ENCODE data around the gene SORCS2.

SORCS2 gene

GRCh38 chr4:7648544-7649395 is 456.4 kb downstream of the SORCS2 start:
- DNase-seq = no peak

- no peak for DNase-seq
Measured at GRCh38 chr4:7649411-7649740, 457.0 kb downstream of the SORCS2 start.

GRCh38 chr4:7649741-7650531 is 457.6 kb downstream of the SORCS2 start:
- DNase-seq = no peak

DNA sequence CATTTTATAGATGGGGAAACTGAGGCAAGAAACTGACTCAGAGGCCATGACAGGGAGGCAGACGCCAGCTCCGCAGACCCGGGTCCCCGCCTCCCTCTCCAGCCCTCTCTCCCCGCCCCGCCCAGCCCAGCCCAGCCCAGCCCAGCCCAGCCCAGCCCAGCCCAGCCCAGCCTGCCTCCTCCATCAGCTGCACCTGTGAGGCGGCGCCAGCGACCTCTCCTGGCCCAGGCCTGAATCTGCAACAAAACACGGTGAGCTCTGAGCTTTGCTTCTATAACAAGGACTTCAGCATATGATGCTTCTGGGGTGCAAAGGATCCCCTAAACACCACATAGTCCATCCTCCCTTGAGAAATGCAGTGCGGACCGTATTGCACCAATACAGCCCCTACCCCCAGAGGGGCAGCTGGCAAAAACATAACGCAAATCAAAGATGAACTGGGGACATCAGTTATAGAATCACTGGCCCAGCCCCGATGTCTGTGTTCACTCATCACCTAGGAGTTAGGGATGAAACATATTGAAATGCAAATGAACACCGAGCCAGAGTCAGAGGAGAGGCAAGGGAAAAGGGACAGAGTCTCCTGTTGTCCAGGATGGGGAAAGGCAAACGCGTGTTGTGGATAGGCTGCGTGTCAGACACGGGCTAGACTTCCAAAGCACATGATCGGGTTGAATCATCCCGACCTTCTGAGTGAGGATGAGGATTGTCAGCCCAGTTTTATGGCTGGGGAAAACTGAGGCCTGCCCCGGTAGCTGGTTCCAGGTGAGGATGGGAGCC is 458.5 kb downstream of the SORCS2 start:
- DNase-seq = peak in 1 of 2 experiments; percentile 41

GRCh38 chr4:7651461-7651921 is 459.2 kb downstream of the SORCS2 start:
- DNase-seq = peak; percentile 21 to 47

- no peak for DNase-seq
Measured at GRCh38 chr4:7652006-7652405, 459.7 kb downstream of the SORCS2 start.

- DNase-seq = no peak
Measured at GRCh38 chr4:7652451-7652881, 460.1 kb downstream of the SORCS2 start.

DNA sequence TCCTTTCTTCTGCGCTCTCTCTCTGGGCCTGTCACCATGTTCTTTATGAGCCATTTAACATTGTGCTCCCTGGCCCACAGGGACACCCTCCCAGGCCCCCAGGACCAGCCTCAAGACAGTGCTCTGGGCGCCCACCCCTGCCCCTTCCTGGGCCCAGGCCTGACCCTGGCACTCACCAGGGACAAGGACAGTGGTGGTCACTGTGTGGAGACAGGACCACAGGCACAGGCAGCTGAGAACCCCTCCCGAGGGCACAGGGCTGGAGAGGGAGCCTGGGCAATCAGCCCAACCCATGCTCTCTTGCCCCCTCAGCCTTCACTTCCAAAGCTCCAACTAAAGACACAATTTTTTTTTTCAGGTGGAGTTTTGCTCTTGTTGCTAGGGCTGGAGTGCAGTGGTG is 460.6 kb downstream of the SORCS2 start:
- DNase-seq = no peak

- DNase-seq = no peak
Measured at GRCh38 chr4:7653510-7654369, 461.4 kb downstream of the SORCS2 start.

DNA sequence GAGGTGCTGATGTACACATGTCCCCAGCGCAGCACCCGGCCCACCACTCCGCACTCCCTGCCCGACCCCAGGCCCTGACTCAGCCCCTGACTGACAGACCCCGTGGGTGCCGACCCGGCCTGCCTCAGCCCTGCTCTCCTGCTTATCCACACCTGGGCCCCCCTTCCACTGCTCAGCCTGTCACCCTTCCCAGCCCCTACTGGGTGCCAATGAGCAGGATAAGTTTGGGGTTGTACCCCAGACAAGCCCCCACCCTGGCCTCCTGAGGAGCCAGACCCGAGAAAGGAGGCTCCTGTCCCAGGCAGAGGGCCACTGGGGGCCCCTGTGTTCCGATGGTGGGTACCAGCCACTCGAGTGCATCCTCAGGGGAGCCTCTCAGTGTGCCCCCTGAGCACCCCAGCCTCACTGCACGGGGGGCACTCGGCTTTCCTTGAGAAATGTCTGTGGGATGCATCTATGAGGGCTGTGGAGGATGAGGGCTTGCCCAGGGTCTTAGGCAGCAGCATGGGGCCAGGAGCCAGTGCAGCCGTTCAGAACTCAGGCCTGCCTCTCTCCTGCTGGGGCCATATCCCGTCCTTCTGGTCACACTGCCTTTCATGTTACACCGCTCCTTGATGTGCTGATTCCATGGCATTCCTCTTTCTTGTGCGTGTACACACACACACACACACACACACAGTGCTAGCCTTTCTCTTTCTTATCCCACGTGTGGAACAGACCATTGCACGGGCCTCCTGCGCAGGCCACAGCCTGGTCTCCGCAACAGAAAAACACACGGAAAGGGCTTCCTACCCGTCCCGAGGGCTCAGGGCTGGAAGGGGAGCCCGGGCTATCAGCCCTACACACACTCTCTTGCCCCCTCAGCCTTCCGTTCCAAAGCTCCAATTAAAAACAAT is 462.5 kb downstream of the SORCS2 start:
- DNase-seq = no peak

- no peak for DNase-seq
Measured at GRCh38 chr4:7655511-7656243, 463.3 kb downstream of the SORCS2 start.

DNA sequence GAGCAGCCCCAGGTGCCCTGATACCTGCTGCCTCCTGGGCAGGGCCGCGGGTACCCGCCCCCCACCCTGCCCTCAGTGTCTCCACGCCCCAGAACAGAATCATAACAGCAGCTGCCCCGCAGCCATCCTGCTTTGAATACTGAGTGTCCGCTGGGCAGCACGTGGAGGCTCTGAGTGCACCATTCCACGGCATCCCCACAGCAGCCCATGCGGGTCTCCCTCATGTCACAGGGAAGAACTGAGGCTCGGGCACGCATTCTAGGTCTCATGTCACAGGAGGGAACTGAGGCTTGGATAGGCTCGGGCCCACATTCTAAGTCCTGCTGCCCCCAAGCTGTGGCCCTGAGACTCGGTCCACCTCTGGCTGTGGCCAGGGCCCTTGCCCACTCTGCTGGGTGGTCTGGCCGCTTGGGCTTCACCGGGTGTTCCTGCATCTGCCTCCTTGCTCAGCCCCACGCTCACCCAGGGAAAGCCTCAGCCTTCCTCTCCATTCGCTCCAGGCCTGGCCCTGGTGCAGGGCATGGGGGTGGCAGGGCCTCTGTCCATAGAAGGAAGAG is 464.0 kb downstream of the SORCS2 start:
- DNase-seq = no peak

GRCh38 chr4:7657545-7658297 is 465.4 kb downstream of the SORCS2 start:
- DNase-seq = no peak

GRCh38 chr4:7658341-7659204 is 466.2 kb downstream of the SORCS2 start:
- peak in 1 of 2 experiments; percentile 15 for DNase-seq

DNA sequence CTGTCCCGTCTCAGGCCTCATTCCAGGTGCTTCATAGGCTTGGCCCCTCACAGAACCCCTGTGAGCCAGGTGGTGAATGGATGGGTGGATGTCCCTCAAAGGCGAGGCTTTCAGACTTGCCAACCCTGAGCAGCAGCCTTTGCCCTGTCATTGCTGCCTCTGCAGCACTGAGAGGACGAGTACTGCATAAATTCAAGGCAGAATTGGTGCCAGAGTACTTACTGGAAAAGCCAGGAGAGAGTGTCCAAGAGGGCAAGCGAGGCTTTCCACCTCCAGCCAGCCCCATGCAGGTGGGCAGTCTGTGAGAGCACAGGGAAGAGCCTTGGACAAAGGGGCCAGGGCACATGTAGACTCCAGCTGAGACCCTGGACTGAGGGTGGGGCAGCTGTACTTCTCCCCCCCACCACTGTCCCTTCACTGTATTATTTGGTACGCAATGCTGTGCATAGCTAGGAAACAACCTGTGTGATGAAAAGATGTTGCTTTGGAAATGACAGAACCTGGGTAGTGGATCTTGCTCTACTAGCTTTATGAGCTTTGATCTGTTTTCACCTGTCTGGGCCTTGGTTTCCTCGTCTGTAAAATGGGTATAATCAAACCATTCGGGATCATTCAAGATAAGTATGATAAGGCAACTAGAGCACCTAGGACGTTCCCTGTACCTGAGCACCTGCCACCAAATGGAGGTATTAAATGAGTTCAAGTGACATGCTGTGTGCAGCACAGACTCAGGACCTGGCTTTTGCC is 467.3 kb downstream of the SORCS2 start:
- no peak for DNase-seq

DNA sequence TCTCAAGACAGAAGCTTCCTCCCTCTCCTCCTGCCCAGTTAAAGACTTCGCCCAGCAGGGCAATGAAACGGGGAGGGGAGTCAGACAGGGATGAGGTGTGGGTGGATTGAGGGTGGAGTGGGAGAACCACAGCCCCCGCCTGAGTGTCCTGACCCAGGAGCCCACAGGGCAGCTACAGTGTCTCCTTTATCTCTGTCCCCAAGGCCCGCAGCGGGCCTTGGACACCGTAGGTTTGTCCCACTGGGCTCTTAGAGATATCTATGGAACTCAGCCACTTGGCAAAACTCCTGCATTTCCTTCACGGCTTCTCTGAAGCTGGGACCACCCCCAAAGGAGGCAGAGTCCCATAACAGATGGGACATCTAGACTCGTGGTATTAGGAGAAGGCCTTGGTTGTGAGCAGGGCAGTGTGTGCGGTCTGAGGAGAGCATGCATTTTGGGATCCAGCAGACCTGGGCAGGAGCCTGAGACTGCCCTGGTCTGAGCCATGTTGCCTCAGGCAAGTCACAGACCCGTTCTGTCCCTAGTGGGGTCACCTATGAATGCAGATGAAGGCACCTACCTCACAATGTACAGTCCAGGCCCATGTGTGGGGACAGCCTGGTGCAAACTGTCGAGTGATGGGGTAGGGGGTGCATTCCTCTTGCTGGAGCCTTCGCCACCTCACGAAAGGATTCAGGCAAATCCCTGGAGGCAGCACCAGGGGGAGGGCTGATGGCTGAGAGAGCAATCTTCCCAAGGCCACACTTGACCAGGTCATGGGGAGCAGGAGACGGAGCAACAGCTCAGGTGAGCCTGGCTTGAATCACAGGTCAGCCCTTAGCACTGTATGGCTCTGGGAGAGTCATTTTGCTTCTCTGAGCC is 468.1 kb downstream of the SORCS2 start:
- DNase-seq = no peak

Measured in NCI-H524 (cell line).